ENCODE results near the gene GRIK3.
"Not testable (repeated sequence)": the region's sequence is repeated elsewhere in the genome, so short reads cannot be mapped to it uniquely, and the experiment has no call there.

The GRIK3 gene

DNA sequence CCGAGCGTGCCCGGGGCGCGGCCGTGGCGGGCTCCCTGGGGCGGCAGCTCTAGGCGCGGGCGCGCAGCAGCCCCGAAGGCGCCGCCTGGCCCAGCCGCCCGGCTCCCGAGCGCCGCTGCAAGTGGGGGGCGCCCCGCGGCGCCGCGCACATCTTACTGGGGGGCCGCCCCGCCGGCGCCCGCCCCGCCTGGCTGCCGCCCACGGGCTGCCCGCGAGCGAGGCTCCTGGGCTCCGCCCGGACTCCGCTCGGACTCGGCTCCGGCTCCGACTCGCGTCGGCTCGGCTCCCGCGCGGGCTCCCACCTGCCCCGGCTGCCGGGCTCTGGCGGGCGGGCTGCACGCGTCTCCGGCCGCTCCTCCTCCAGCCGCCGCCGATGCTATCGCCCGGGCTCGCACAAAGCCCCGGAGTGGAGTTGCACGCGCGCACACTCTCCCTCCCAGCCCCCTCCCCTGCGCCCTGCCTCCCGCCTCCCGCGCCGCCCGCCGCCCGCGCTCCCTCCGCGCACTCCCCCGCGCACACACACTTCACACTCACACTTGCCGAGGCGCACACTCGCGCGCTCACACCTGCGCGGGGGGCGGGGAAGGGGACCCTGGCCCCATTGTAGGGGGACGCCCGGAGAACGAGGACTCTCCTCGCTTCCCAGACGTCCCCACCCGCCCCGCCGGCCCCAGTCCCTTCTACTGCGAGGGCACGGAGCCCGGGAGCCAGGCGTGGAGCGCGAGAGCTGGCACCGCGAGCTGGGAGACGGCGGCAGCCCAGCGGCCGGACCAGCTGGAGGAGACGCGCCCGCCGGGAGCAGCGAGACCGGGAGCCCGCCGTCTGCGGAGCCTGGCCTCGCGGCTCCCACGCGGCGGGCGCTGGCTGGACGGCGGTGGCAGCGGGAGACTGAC, at the start of gene GRIK3:
Gene GRIK3, minus strand, starts transcription at position 395 of the 893 bp plus-strand sequence. CDS start 407 bp downstream, outside the sequence.
- DNase-seq (ENCODE audit: low spot score) (no peak), FAIRE-seq (no peak)

DNA sequence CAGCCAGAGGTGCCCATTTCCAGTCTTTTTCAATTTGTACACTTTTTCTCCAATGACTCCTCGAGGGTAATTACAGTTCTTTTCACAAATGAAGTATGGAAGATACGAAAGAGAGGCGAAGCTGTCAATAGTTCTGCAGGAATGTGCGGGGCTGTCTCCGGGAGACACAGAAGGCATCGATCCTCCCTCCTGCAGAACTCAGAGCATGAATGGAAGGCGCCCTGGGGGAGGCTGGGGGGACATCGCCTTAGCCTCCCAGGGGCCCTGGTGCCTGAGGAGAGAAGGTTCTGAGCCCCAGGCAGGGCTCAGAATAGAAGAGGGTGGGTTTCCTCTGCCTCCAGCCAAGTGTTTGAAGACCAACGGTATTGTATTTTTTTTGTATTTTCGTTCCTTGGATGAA, 49.7 kb upstream of the GRIK3 start:
- no peak for FAIRE-seq
- no peak for DNase-seq (ENCODE audit: low spot score)

DNA sequence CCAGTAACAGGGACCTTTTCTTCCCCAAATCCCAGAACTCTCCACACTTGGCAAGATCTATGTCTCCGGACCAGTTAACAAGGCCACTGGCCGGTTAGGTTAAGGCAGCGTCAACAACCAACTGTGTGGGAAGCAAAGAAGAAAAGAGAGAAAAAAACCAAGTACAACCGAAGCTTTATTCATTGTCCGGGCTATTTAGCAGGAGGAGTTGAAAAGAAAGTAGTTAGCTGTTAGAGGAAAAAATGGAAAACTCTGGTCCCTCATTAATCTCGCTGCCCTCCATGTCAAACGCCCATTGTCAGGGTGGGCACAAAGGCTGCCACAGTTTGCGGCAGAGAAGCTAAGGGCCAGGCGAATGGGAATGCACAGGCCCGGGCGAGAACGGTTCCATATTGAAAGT, 49.3 kb upstream of the GRIK3 start:
- no peak for DNase-seq (ENCODE audit: low spot score)
- no peak for FAIRE-seq

GRCh38 chr1:37080296-37080986, 46.1 kb upstream of the GRIK3 start:
- not testable (repeated sequence) for FAIRE-seq; DNase-seq (ENCODE audit: low spot score)

- no peak for DNase-seq (ENCODE audit: low spot score)
- FAIRE-seq = no peak
Measured at GRCh38 chr1:37078866-37079265, 44.6 kb upstream of the GRIK3 start.

DNA sequence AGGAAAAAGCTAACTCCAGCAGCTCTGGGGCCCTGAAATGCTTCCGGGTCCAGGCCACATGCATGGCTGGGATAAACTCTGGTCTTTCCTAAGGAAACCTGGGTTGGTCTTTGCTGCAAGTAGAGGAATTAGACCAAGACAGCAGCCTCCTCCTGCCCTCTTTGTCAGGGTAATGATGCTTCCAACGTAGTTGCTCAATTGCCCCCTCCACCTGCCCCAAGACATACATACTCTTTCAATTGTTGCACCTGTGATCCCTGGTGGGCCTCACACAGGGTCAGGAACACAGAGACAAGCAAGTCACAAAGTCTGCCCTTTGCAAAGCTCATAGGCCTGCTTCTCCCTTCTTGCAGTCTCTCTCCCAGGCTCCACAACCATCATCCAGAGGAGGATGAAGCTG, 41.9 kb upstream of the GRIK3 start:
- no peak for FAIRE-seq

DNA sequence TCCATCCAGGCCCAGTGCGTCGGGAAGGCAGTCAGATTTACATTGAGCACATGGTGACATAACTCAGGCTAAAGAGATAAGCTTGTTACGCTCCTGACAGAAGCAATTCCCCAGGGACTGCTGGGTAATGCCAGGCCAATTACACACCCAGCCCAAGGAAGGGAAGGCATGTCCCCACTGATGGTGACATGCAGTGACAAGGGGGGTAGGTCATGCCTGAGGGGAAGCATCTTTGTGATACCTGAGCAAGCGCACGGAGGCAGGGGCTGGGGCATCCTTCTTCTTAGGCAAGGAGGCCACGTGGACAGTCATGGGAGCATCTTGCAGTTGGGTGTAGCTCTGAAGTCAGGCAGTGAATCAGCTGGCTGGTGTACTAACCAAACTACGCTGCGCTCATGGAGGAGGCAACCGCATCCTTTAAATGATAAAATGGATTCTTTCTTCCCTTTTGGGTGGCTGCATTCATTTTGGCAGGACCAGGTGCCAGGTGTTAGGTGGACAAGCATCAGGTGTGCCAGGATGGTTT, 39.6 kb upstream of the GRIK3 start:
- no peak for FAIRE-seq
- DNase-seq (ENCODE audit: low spot score) = no peak

More for the DNA sequence above, 41.9 kb upstream of the GRIK3 start:
- no peak for DNase-seq (ENCODE audit: low spot score)

- FAIRE-seq = no peak
- no peak for DNase-seq (ENCODE audit: low spot score)
Measured at GRCh38 chr1:37073152-37073853, 39.0 kb upstream of the GRIK3 start.

DNA sequence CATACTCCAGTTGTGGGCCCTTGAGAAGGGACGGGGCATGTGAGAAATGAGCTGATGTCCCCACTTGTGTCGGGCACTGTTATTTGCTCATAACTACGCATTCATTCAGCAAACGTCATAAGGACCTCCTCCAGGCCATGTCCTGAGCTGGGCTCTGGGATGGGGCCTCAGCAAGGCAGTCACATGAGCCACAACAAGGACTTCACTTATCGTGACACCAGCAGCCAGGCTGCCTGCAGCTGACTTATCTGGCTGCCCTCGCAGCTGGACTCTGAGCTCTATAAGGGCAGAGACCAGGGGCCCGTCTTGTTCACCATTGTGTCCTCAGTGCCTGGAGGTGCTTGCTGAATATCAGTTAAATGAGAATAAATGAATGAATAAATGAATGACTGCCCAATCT, 37.5 kb upstream of the GRIK3 start:
- FAIRE-seq (no peak), DNase-seq (ENCODE audit: low spot score) (no peak)

GRCh38 chr1:37070126-37070525, 35.8 kb upstream of the GRIK3 start:
- DNase-seq (ENCODE audit: low spot score) (no peak), FAIRE-seq (no peak)

DNA sequence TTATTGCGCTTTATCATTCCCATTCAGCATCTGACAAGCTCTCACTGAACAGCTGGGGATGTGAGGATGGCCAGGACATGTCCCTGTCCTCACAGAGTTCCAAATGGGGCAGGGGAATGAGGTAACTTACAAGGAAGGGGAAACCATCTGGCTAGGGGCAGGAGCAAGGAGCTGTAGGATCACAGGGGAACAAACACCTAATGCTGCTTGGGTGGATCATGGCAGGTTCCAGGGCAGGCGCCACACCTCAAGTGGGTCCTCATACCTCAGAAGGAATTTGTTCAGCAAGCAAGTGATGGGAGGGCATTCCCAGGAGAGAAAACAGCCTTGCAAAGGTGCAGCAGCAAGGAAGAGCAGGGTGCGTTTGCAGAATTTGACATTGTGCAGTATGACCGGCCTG, 35.1 kb upstream of the GRIK3 start:
- FAIRE-seq (no peak), DNase-seq (ENCODE audit: low spot score) (no peak)

- FAIRE-seq (no peak), DNase-seq (ENCODE audit: low spot score) (no peak)
Measured at GRCh38 chr1:37068897-37069296, 34.6 kb upstream of the GRIK3 start.

DNA sequence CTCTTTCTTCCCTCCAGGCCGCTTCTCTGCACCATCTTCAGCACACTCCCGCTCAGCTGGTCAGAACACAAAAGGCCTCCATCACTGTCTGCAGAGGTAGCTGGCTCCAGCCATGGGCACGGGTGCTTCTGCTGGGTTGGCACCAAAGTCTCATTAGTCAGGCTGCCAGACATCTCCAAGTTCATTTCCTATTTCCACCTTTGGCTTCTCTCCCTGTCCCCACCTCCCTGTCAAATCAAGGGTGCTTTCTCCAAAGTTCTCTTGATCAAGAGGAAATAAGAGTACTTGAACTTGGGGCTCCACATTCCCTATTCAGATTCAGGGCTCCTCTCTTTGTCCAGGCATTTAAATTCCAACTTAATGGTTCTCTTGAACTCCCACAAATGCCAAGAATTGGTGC, 33.9 kb upstream of the GRIK3 start:
- FAIRE-seq (no peak), DNase-seq (ENCODE audit: low spot score) (no peak)

DNA sequence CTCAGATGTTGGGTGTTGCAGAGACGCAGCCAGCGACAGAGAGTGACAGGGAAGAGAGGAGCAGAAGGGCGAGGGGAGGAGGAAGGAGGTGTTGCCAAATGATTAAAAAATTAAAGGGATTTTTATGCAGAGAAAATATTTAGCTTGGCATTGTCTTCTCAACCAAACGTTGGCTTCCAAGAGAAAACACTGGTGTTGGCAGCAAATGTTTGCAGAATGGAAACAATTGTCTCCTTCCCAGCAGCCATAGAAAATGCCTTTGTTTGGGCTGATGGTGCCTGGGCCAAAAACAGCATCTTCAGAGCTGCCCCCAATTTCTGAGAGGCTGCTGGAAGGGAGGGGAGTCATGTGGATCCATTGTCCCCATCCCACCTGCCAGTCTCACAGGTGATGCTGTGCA, 29.7 kb upstream of the GRIK3 start:
- DNase-seq (ENCODE audit: low spot score) (no peak), FAIRE-seq (no peak)

GRCh38 chr1:37059346-37059745, 25.0 kb upstream of the GRIK3 start:
- DNase-seq (ENCODE audit: low spot score) (no peak), FAIRE-seq (no peak)

- FAIRE-seq (no peak), DNase-seq (ENCODE audit: low spot score) (no peak)
Measured at GRCh38 chr1:37058424-37058988, 24.2 kb upstream of the GRIK3 start.

DNA sequence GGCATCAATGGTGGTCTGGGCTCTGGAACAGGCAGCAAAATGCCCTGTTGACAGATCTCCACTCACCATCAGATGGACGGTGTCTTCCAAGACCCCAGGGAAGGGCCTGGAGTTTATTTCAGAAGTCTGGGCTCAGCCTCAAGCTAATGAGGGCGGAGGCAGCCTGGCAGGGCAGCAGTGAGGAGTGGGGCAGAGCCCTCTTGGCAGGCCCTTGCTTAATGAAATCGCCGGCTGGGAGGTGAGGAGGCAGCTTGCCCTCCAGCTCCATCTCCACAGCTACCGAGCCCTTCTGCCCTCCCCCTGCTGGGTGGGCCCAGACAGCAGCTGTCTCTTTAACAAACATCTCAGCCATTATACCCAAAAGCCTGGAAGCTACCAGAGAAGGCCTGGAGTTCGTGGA, 22.0 kb upstream of the GRIK3 start:
- DNase-seq (ENCODE audit: low spot score) (no peak), FAIRE-seq (no peak)

DNA sequence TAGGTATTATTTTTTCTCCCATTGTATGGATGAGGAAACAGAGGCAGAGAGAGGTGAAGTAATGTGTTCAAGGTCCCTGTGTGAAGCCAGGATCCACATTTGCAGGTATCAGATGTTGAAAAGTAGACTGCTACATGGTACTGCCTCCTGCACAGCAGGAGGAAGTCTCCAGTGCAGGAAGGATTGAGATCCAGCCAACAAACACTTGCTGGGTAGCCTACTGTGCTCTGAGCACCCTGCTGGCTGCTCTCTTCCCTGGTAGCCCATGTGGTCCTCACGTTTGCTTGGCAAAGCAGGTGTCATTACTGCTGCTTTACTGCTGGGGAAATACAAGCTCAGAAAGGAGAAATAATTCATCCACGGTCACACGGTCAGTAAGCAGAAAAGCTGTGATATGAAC, 21.3 kb upstream of the GRIK3 start:
- no peak for FAIRE-seq
- DNase-seq (ENCODE audit: low spot score) = no peak

DNA sequence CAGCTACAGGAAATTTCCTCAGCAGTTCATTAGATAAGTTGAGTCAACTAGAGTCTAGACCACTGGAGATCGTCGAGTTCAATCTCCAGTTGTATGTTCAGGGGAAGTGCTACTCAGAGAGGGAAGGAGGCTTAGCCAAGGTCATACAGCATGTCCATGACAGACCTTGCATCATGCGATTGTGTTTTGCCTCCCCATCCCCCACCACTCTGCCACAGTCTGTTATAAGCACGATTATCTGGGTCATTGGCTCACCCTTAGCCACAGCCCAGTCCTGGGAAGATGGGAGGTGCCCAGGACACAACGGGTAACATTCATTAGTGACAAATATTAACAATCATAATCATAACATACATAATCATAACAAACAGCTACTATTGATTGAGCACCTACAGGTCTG, 18.9 kb upstream of the GRIK3 start:
- no peak for DNase-seq (ENCODE audit: low spot score)
- no peak for FAIRE-seq

DNA sequence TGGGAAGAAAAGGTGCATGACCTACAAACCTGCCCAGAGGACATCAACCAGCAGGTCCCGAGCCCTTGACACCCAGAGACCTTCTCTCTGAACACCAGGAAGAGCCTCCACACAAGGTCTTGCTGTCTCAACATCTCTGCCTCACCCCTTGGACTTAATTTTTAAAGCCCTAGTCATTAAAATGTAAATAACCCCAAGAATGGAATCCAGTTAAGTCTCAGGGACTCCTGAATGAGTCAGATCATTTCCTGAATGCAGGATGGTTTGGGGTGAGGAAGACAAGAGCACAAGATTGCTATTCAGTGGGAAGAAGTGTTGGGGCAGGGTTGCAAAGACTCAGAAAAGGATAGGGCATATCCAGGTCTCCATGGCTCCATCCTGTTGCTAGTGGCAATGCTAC, 17.8 kb upstream of the GRIK3 start:
- FAIRE-seq (no peak), DNase-seq (ENCODE audit: low spot score) (no peak)

GRCh38 chr1:37051346-37051745, 17.0 kb upstream of the GRIK3 start:
- DNase-seq (ENCODE audit: low spot score) = no peak
- FAIRE-seq = no peak

GRCh38 chr1:37047542-37047941, 13.2 kb upstream of the GRIK3 start:
- DNase-seq (ENCODE audit: low spot score) = no peak
- FAIRE-seq = no peak

All from RCC 7860 (cell line).